GM12872 (cell line): ENCODE results near the gene RNASE8.

Experiments
- TF ChIP-seq, protein P1 (sequence below): IDR thresholded peaks from 3 replicates; pipeline ENCODE4 v1.5.1; 2011; ENCODE audit warnings: low read depth, mild to moderate bottlenecking, low read length, moderate library complexity; ENCODE audit not compliant: insufficient read depth

RNASE8 gene

DNA sequence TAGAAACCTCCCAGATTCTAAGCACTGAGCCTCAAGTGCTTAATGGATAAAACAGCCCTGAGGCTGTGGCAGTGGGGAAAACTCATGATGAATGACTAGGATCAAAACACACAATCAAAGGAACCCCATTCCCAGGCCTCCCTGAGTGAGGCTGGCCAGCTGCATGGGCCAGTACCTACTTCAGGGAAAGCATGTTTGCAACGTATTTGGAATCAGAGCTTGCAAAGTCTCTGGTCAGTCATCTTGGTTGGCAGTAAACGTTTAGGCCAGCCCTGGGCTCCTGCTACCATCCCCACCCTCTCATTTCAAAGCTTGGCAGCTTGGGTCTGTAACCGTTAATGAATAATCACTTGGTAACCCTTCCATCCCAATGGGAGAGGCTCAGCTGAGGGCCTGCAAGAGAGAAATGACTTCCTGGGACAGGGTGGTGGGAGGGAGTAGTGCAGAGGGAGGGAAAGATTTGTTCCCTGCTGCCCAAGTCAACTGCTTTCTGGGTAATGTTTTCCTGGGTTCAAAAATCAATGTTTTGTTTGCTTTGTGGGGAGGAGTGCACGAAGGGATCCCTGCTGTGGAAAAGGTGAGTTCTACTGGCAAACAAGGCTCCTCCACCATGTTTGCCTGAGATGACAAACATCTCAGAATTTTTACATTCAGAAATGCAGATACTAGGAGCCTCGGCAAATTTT, 2.0 kb upstream of the RNASE8 start:
- TF ChIP-seq, protein P1, sequence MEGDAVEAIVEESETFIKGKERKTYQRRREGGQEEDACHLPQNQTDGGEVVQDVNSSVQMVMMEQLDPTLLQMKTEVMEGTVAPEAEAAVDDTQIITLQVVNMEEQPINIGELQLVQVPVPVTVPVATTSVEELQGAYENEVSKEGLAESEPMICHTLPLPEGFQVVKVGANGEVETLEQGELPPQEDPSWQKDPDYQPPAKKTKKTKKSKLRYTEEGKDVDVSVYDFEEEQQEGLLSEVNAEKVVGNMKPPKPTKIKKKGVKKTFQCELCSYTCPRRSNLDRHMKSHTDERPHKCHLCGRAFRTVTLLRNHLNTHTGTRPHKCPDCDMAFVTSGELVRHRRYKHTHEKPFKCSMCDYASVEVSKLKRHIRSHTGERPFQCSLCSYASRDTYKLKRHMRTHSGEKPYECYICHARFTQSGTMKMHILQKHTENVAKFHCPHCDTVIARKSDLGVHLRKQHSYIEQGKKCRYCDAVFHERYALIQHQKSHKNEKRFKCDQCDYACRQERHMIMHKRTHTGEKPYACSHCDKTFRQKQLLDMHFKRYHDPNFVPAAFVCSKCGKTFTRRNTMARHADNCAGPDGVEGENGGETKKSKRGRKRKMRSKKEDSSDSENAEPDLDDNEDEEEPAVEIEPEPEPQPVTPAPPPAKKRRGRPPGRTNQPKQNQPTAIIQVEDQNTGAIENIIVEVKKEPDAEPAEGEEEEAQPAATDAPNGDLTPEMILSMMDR: no peak

DNA sequence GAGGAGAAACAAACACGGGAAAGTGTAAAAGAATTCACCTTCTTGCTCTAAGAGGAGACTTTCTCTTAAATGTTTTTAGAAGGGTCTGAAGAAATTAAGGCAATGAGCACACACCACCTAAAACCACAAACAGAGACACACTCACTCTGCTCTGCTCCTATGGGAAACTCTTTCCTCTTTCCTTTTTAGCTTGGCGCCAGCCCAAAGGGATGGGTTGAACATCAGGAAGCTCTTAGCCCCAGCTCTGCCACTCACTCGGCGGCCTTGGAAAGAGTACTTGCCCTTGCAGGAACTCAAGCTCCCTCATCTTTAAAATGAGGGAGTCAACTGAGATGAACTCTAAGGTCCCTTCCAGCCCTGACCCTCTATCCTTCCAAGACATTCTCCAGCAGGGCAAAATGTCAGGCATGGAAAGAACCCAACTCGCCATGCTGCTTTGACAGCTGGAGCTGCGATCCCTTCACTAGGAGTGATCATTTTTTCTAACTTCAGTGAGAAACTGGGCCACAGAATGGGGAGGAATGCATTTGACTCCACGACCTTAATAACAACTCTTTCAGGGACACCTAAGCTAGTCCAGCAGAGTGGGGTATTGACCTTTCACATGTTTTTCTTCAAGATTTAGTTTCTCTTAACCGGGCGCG, 980 bp upstream of the RNASE8 start:
- TF ChIP-seq, protein P1: no peak

DNA sequence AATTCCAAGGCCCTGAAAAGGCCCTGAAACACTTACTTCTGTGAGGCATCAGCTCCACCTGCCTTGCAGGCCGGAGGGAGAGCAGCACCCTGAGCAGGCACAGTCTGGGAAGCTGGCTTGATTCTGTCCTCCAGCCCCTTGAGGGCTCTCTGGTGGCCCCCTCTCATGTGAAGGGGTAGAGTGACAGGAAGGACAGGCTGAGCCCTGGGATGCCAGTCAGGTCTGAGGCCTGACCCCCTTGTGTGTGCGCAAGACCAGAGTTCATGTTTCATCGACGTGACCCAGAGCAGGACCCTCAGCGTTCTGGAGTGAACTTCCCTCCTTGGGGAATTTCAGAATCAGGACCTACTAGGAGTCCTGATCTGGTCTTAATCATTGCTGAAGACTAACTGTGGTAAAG, 1.3 kb downstream of the RNASE8 start:
- TF ChIP-seq, protein P1: no peak

DNA sequence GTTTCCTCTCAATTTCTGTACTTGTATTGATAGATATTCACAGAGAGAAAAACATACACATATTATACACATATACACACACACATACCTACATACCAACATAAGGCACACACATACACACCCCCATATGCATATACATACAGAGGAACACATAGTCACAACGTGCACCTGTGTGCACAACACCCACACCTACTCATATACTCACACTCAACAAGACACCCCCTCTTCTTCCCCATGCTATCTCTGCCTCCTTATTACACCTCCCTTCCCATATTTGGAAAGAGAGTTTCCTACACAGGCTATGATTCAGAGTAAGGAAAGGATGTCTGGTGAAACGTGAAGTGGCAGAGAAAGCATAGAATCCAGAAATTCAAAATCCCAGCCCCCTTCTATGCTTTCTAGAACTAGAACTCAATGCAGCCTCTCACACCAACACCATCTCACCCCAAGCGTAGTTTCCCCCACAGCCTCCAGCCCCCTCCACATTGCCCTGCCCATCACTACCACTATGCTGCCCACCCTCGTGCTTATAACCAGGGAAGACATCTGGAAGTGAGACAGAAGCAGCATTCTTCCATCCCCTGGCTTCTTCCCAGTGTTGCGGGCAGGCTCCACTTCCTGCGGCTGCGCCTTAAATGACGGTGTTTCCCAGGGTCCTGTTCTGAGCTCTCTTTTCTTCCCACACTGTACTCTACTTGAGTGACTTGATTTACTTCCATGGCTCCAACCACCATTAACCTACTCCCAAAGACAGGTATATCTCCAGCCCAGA, 2.4 kb downstream of the RNASE8 start:
- TF ChIP-seq, protein P1: no peak

DNA sequence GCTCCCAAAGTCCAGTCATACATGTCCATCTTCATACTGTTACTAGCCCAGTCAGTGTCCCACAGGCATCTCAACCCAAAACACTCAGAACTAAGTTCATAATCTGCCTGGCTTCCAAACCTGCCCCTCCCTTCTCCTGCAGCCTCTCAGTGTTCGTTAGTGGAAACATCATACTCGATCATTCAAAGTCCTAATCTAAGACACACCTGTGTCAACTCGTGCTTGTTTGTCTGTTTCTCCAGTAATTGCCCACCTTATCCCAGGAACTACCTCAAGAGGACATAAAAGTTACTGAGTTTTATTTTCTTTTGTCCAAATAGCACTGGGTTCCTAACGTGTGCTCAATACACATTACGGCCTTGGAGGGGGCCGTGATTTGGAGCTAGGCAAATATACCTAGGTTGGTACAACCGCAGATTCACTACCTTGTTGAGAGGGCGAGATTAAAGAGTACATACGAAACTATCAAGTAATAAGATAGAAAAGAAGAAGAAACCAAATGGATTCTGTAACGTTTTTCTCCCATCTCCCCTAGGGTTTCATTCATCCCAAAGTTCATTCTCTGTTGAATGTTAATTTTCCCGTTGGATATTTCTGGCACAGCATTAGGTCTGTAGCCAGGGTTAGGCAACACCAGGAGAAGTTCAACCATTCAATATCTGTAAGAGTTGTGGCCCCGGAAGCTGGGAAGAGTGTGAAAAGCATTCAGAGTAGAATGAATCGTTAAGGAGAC, 3.2 kb downstream of the RNASE8 start:
- TF ChIP-seq, protein P1: no peak

DNA sequence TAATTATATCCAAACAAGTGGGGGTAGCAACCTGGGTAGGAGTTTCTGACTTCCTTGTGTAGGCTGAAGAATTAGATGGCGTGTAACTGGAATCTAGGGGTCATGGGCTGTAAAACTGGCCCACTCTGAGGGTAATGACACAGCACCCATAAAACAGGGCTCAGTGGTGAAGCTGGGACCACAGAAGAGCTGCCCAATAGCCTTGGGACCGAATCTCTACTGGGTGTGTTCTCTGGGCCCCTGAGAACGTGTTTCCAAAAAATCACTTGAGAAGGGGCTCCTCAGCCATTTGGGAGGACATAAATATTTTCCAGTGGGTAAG, 3.7 kb downstream of the RNASE8 start:
- TF ChIP-seq, protein P1: no peak

DNA sequence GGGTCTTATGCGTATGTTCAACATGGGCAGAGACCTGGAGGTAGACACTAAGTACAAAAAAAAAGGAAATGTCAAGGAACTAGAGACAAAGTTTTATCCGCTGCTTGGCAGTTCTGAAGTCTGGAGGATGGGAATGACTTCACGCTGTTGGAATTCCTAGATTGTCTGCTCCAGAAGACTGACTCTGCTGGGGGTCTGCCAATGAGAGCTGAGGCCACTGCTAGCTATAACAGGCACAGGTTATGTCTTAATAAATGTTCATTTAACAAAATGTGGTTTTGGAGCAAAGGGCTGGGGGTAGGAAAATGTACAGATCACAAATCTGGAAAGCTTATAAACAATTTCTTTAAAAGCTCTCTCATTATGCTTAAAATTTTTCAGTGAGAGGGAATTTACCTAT, 5.9 kb downstream of the RNASE8 start:
- TF ChIP-seq, protein P1: no peak
